Endothelial cell of umbilical vein (primary cell): ENCODE data around the gene FHOD3. TPM values are rescaled to one million over a fixed set of nuclear protein-coding genes. Genes with fewer than 3 reads are reported as not detected.

Source experiments
- BruUV-seq: library from RNA; stranded (reverse); fragments of 400-500 nt; replicated peaks from 2 replicates; lab custom pipeline; 2021; lab: Mats Ljungman, UMichigan
- CTCF ChIA-PET: fragments of 300-600, 350-600 bp; sonication (Branson Sonifier 250); formaldehyde crosslinking; loops from one replicate; lab custom pipeline; 2021; ENCODE audit warnings: antibody characterized with exemption, inconsistent platforms; lab: Charles Lee
- POLR2A ChIA-PET: fragments of 300-600, 350-600 bp; sonication (Branson Sonifier 250); formaldehyde crosslinking; loops from one replicate; lab custom pipeline; 2021; ENCODE audit warnings: antibody characterized with exemption, inconsistent platforms; lab: Charles Lee
- DNase-seq: peaks from one replicate; pipeline ENCODE4 v3.0.0-alpha.2; 2011; ENCODE audit warnings: low read depth, low spot score
- FAIRE-seq: peaks from 2 replicates; lab custom pipeline; 2011; peaks lifted over from hg19 to GRCh38; lab: Jason Lieb, UNC
- H2AFZ ChIP-seq: 2 replicates; pipeline ENCODE4 v1.6.0; 2012; ENCODE audit warnings: low read depth, low read length, control low read depth, inconsistent platforms
- H3K27ac ChIP-seq: 2 replicates; pipeline ENCODE4 v1.5.1; 2011; ENCODE audit warnings: low read depth, mild to moderate bottlenecking, control low read depth, low read length, moderate library complexity; ENCODE audit not compliant: insufficient read depth
- H3K27me3 ChIP-seq, 2 experiments: 2 replicates each; pipeline versions ENCODE4 v1.6.0 to v1.6.1; 2011; ENCODE audit warnings: low read length in 2 of 2, mixed read lengths in 1 of 2; ENCODE audit not compliant: control insufficient read depth in 2 of 2, insufficient read depth in 2 of 2
- H3K36me3 ChIP-seq, 2 experiments: 2 replicates in 1 of 2; 3 replicates in 1 of 2; pipeline ENCODE4 v1.5.1; 2011; ENCODE audit warnings: low read length in 2 of 2, mild to moderate bottlenecking in 1 of 2, moderate library complexity in 1 of 2; ENCODE audit not compliant: control insufficient read depth in 2 of 2, insufficient read depth in 2 of 2; ENCODE audit errors: extremely low read depth in 1 of 2
- H3K4me1 ChIP-seq: 3 replicates; pipeline ENCODE4 v1.5.1; 2011; ENCODE audit warnings: mild to moderate bottlenecking, low read length; ENCODE audit not compliant: control insufficient read depth, insufficient read depth; ENCODE audit errors: extremely low read depth
- H3K4me2 ChIP-seq: 2 replicates; pipeline ENCODE4 v1.6.1; 2011; ENCODE audit warnings: low read length, control low read depth, mixed read lengths; ENCODE audit not compliant: insufficient read depth
- H3K4me3 ChIP-seq, 3 experiments: fragments of 200-600 bp in 1 of 3; sonication (generic), shearing (Covaris generic) in 1 of 3; replicated peaks in 1 of 3; 2 replicates each; pipeline ENCODE4 v1.5.1; 2011 to 2016; ENCODE audit warnings: control low read depth in 3 of 3, low read length in 3 of 3, mild to moderate bottlenecking in 2 of 3, inconsistent platforms in 1 of 3, low read depth in 1 of 3, moderate library complexity in 1 of 3; ENCODE audit not compliant: insufficient read depth in 1 of 3
- H3K79me2 ChIP-seq: 2 replicates; pipeline ENCODE4 v1.6.0; 2012; ENCODE audit warnings: low read length, inconsistent platforms; ENCODE audit not compliant: control insufficient read depth, insufficient read depth
- H3K9ac ChIP-seq: replicated peaks from 2 replicates; pipeline ENCODE3; 2011; ENCODE audit warnings: low read length, control low read depth; ENCODE audit not compliant: insufficient read depth; ENCODE audit errors: extremely low read depth
- H3K9me1 ChIP-seq: replicated peaks from 3 replicates; pipeline ENCODE4 v1.6.0; 2011; ENCODE audit warnings: mild to moderate bottlenecking, low read length; ENCODE audit not compliant: control insufficient read depth, insufficient read depth; ENCODE audit errors: extremely low read depth
- H3K9me3 ChIP-seq: replicated peaks from 2 replicates; pipeline ENCODE4 v1.5.1; 2012; ENCODE audit warnings: low read length, inconsistent platforms; ENCODE audit not compliant: control insufficient read depth, insufficient read depth
- H4K20me1 ChIP-seq: replicated peaks from 2 replicates; pipeline ENCODE3; 2011; ENCODE audit warnings: mild to moderate bottlenecking, low read length; ENCODE audit not compliant: control insufficient read depth, insufficient read depth; ENCODE audit errors: extremely low read depth
- EZH2 ChIP-seq: IDR thresholded peaks from 2 replicates; pipeline ENCODE4 v1.6.1; 2012; ENCODE audit warnings: borderline replicate concordance, low read depth, mild to moderate bottlenecking, moderate library complexity, low read length, inconsistent platforms; ENCODE audit not compliant: severe bottlenecking
- FOS ChIP-seq: IDR thresholded peaks from 2 replicates; pipeline ENCODE4 v1.6.1; 2011; ENCODE audit warnings: mild to moderate bottlenecking, low read length, moderate library complexity, borderline replicate concordance; ENCODE audit not compliant: insufficient read depth
- GATA2 ChIP-seq: IDR thresholded peaks from 2 replicates; pipeline ENCODE4 v1.7.0; 2011; ENCODE audit warnings: low read depth, mild to moderate bottlenecking, moderate library complexity, mixed read lengths, low read length; ENCODE audit not compliant: insufficient read length, insufficient read depth
- JUN ChIP-seq: IDR thresholded peaks from 2 replicates; pipeline ENCODE4 v1.6.1; 2011; ENCODE audit warnings: borderline replicate concordance, low read depth; ENCODE audit not compliant: insufficient read length, insufficient read depth
- MYC ChIP-seq: IDR thresholded peaks from one replicate; pipeline ENCODE4 v1.6.1; 2011; ENCODE audit warnings: mild to moderate bottlenecking, low read depth, low read length
- POLR2A ChIP-seq: IDR thresholded peaks from 2 replicates; pipeline ENCODE4 v1.6.1; 2012; ENCODE audit warnings: low read depth, mild to moderate bottlenecking, control low read depth, low read length
- POLR2AphosphoS5 ChIP-seq: IDR thresholded peaks from 2 replicates; pipeline ENCODE4 v1.6.1; 2012; ENCODE audit warnings: low read depth, mild to moderate bottlenecking, control low read depth, low read length, moderate library complexity; ENCODE audit not compliant: insufficient read depth
- dilution Hi-C: fragments of 300-500 bp; cut with MboI; formaldehyde crosslinking; loops from one replicate; pipeline ENCODE4 v1.15.0; 2019; ENCODE audit warnings: low sequenced_read_pairs; ENCODE audit not compliant: extremely low pct_ligation_motif_present
- intact Hi-C: fragments of 100-400 bp; cut with micrococcal nuclease; formaldehyde crosslinking; loops from one replicate; pipeline ENCODE4 v1.10.0; 2022
- polyA plus RNA-seq, 4 experiments: library from polyadenylated mRNA; depleted of rRNA in 3 of 4; stranded (reverse) in 3 of 4; unstranded in 1 of 4; fragments of >200 nt; gene quantifications; 2 replicates each; pipeline versions ENCODE4 v1.2.1 to v1.2.3, GENCODE V29; 2011 to 2012; ENCODE audit warnings: missing spikeins in 1 of 4
- total RNA-seq: library from RNA; stranded (reverse); gene quantifications from 2 replicates; pipeline ENCODE4 v1.2.3, GENCODE V29; 2021
- TF ChIP-seq, protein P1 (sequence below), 2 donors: IDR thresholded peaks; 1 replicate in 1 of 2; 2 replicates in 1 of 2; pipeline ENCODE4 v1.5.1; 2011; ENCODE audit warnings: low read length in 2 of 2, mild to moderate bottlenecking in 2 of 2, moderate library complexity in 2 of 2, control low read depth in 1 of 2, inconsistent platforms in 1 of 2, low read depth in 1 of 2; ENCODE audit not compliant: insufficient read depth in 1 of 2; ENCODE audit errors: extremely low read depth in 1 of 2
- TF ChIP-seq, protein P2 (sequence below): IDR thresholded peaks from 2 replicates; pipeline ENCODE4 v1.6.1; 2011; ENCODE audit not compliant: insufficient read depth, insufficient read length

The FHOD3 gene
- total and polyA plus RNA-seq, 2 donors (not counting 3 experiments of a cell fraction or from before 2014, with no cell fraction given), result 0.06 to 1.5 TPM

DNA sequence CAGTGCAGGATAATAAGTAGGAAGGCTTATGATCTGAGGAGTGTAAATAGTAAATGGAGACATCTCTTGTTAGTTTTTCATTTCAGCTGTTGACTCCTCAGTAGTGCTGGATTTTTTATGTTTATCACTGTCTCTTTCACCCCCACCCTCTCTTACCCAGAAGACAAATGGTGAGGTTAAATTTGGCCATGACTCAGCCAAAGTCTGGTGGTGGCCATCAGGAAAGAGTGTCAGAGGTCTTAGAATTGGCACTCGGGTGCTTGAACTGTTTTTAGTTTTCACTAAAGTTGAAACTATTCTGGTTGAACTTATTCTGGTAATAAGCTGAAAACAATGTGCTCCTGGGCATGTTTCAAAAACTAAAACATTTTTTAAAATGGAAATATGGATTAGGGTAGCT is 123.3 kb downstream of the FHOD3 start:
- Histone ChIP-seq H3K36me3 (no peaks in the 10 kb centered on the region), H3K79me2 (no peaks in the 10 kb centered on the region), H3K4me2 (no peak overlapping the region), H3K27me3 (no peaks in the 10 kb centered on the region), H3K4me3 (no peak overlapping the region), H3K9ac (no peak overlapping the region), H3K9me1 (no peaks in the 10 kb centered on the region), H3K9me3 (no peaks in the 10 kb centered on the region), H3K4me1 (no peaks in the 10 kb centered on the region), H2AFZ (no peak overlapping the region), H4K20me1 (no peaks in the 10 kb centered on the region), H3K27ac (no peak overlapping the region)
- DNase-seq (no peak), FAIRE-seq (no peak)
- ChIA-PET POLR2A (no interaction called here), CTCF (interaction anchor here (2.3 kb wide), 1 partner anchor 9 kb away, joined by 8 read pairs; no protein-coding TSS in a partner anchor)
- BruUV-seq, result no TSS peak
- TF ChIP-seq FOS, result peak; percentile 19
- no peak for TF ChIP-seq EZH2
- intact Hi-C loops (no loop called here), dilution Hi-C loops (no loop called here)

DNA sequence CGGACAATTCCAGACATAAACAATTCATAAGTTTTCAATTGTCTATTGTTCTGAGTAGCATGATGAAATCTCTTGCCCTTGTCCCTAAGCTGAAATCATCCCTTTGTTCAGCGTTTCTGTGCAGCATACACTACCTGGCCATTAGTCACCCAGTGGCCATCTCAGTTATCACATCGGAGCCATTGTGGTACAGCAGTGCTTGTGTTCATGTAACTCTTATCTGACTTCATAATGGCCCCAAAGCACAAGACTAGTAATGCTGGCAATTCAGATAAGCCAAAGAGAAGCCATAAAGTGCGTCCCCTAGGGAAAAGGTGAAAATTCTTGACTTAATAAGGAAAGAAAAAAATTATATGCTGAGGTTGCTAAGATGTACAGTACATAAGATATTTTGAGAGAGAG is 127.2 kb downstream of the FHOD3 start:
- Histone ChIP-seq H3K4me3 (no peak overlapping the region), H3K9me1 (no peaks in the 10 kb centered on the region), H3K9me3 (no peaks in the 10 kb centered on the region), H3K79me2 (no peaks in the 10 kb centered on the region), H3K9ac (no peak overlapping the region), H3K27ac (no peak overlapping the region), H3K4me2 (no peak overlapping the region), H3K36me3 (no peaks in the 10 kb centered on the region), H4K20me1 (no peaks in the 10 kb centered on the region), H2AFZ (no peak overlapping the region), H3K27me3 (no peaks in the 10 kb centered on the region), H3K4me1 (no peaks in the 10 kb centered on the region)
- dilution Hi-C loops, result no loop called here
- no peak for DNase-seq
- no peak for FAIRE-seq
- intact Hi-C loops, result no loop called here
- BruUV-seq, result no TSS peak
- CTCF ChIA-PET, result no interaction called here
- POLR2A ChIA-PET, result no interaction called here
- TF ChIP-seq GATA2, result no peak
- no peak for TF ChIP-seq FOS
- no peak for TF ChIP-seq JUN
- TF ChIP-seq, protein P1, sequence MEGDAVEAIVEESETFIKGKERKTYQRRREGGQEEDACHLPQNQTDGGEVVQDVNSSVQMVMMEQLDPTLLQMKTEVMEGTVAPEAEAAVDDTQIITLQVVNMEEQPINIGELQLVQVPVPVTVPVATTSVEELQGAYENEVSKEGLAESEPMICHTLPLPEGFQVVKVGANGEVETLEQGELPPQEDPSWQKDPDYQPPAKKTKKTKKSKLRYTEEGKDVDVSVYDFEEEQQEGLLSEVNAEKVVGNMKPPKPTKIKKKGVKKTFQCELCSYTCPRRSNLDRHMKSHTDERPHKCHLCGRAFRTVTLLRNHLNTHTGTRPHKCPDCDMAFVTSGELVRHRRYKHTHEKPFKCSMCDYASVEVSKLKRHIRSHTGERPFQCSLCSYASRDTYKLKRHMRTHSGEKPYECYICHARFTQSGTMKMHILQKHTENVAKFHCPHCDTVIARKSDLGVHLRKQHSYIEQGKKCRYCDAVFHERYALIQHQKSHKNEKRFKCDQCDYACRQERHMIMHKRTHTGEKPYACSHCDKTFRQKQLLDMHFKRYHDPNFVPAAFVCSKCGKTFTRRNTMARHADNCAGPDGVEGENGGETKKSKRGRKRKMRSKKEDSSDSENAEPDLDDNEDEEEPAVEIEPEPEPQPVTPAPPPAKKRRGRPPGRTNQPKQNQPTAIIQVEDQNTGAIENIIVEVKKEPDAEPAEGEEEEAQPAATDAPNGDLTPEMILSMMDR (IDR thresholded peaks at IDR 0.05; ENCODE audit: extremely low read depth in 1 of 2, insufficient read depth in 1 of 2, low read depth in 1 of 2, low read length in 2 of 2), result no peak
- no peak for TF ChIP-seq MYC
- TF ChIP-seq POLR2A, result no peak
- TF ChIP-seq POLR2AphosphoS5, result no peak
- TF ChIP-seq EZH2, result no peak
- TF ChIP-seq, protein P2, sequence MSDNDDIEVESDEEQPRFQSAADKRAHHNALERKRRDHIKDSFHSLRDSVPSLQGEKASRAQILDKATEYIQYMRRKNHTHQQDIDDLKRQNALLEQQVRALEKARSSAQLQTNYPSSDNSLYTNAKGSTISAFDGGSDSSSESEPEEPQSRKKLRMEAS, result no peak
